IPS DF 4.7 (cell line): Measurements from ENCODE around the gene RADX.
"Not testable (repeated sequence)": the region's sequence is repeated elsewhere in the genome, so short reads cannot be mapped to it uniquely, and the experiment has no call there.

Experiments
- DNase-seq: peaks from one replicate; pipeline ENCODE4 v3.0.0-alpha.2; 2013; ENCODE audit warnings: low spot score; ENCODE audit errors: extremely low read depth

The RADX gene, protein sequence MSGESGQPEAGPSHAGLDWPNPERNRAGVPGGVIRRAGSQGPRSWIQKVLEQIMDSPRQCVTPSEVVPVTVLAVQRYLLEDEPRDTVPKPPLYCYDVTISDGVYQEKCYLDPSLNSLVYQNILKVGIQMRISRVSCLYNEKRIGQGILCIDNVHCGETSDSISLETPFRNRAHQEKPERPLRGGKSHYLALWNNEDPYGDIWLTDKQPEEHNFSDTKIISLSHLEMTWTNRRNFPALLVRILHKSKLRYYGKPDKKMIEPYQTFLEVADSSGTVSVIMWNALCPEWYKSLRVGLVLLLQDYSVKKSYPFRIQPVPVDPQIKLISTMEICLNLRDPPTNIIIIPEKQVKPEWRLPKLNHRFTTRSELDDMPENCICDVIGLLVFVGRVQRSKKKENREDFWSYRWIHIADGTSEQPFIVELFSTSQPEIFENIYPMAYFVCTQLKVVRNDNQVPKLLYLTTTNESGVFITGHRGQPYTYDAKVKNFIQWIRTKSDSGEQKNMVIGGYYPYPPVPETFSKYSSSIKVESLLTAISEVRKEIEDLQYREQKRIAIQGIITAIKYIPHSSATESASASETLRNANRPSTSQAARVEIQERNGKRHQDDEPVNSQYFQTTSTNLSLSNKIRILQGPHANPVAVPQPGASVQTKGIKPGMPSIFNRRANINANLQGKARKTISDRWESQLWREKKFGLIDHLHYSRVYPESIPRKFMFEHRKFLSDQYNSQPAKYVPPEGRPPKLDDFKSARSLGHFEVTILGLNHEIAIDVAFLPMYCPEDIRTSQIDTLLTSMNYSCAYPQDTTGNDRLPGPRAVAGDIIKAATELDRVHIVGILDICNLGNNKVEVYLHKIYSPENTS

DNA sequence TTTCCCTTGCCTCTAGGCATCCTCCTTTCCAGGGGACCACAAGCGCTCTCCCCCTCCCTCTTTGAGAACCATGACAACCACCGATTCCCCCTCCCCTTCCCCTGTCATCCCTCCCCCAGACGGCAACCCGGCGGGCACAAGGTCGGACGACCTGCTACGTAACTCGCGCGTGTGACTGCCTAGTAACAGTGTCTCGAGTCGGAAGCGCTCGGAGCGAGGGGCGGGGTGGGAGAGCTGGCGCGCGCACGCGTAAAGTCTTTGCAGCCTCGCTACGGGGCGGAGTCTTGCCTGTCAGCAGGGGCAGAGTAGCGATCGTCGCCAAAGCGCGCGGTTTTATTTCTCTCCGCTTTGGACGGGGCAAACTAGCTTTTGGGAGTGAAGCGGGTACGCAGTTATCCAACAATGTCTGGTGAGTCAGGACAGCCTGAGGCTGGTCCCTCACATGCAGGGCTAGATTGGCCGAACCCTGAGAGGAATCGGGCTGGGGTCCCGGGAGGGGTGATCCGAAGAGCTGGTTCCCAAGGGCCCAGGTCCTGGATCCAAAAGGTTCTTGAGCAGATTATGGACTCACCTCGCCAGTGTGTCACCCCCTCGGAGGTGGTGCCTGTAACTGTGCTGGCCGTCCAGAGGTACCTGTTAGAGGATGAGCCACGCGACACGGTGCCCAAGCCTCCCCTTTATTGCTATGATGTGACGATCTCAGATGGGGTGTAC is at the start of gene RADX:
TSS of gene RADX (plus strand) at position 300 of the 714 bp plus-strand sequence. CDS start at position 403, 103 bp downstream.
- DNase-seq = no peak

DNA sequence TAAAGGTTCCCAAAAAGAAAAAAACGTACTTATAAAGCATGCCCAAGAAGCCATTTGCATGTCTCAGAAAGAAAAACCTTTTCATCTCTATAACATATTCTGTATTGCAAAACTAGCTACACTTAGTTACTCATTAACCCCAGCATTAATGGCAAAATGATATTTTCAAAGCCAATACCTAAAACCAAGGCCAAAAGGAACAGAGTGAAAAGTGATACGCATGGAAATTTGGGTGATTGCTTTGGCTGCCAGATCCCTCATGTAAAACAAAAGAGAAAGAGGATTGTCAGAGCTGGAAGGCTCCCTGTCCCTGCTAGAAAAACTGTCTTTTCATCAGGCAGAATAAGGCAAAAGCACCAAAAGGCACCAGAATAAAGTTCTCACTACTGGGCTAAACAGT is 46.8 kb upstream of the RADX start:
- DNase-seq = no peak

DNA sequence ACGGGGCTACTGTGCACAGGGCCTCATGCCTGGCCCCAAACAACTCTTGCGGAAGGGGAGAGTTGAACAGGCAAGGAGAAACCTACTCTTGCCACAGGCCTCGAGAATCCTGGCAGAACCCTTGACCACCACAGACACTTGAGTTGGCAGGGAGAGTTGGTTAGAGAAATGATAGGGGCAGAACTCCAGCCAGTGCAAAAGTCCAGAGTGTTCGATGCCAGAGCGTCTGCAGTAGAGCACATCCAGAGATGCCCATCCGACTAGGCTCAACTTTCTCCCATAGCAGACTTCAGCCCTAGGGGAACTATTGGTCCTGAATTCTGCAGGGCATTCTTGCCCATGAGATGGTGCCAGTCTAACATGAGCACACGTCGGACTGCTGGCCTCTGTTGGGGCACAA is 45.4 kb upstream of the RADX start:
- DNase-seq = no peak

DNA sequence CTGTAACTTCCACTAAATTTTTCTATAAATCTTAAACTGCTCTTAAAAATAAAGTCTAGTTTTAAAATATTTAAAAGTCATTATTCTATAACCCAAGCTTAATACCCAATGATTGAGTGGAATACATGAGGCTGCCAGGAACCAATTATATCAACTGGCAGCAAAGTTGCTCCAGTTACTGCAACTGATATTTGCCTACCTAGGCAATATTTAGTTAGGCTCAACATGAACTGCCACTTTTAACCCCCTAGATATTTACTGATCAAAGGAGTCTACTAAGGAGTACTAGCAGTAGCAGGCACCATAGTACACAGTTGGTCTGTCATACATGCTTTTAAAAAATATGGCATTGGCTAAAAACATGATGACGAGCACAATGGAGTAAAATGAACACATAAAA is 29.9 kb upstream of the RADX start:
- no peak for DNase-seq

DNA sequence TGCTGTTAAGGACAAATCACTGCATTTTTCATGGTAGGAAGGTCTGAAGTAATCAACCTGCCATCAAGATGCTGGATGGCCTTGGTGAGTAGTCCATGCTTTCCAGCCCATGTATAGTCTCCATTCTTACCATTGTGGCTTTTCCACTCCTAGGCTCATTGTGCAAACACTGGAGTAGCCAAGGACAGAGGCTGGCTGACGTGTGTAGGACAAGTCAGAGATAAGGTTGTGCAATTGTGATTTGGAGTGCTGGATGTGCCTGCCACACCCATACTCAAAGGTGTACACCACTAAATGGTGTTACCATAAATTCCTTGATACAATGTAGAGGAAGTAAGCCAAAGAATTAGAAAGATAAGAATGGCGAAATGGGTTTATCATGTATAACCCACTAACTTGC is 26.3 kb upstream of the RADX start:
- DNase-seq = no peak

DNA sequence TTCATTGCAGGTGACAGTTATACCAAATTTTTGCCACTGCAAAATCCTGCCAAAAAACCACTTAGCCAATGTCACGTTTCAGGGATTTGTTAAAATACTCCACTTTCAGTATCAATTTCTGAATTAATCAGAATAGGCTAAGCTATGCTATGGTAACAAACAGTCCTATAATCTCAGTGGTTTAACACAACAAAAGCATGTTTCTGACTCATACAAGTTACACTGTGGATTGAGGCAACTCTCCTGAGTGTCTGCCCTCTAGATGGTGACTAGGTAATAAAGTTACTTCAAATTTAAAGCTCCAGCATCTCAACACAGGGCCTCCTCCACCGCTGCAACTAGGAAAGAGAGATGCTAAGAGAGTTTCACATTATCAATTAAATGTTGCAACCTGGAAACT is 23.0 kb upstream of the RADX start:
- no peak for DNase-seq

DNA sequence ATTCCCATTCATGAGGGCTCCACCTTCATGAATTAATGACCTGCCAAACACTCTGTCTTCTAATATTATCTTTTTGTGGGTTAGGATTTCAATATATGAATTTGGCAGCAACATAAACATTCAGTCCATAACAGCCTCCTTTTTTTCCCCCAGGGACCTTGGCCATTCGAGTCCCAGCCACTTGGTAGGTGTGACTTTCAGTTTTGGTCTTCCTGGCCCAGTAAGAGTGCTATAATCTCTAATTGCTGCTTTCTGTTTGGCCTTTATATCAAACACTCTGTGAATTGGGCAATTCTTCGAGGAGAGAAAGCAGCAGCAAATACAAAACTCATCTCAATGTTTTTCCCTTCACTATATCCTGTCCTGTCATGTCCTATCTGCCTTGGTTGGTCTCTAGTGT is 12.4 kb upstream of the RADX start:
- DNase-seq = no peak

DNA sequence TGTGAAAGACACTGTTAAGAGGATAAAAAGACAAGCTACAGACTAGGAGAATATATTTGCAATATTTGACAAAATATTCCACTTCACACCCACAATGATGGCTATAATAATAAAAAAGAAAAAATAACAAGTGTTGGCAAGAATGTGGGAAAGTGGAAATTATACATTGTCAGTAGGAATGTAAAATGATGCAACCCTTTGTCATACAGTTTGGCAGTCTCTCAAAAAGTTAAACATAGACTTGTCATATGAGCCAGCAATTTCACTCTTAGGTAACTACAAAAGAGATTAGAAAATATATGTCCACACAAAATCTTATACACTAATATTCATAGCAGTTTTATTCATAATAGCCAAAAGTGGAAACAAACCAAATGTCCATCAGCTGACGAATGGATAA is 5.2 kb upstream of the RADX start:
- no peak for DNase-seq

DNA sequence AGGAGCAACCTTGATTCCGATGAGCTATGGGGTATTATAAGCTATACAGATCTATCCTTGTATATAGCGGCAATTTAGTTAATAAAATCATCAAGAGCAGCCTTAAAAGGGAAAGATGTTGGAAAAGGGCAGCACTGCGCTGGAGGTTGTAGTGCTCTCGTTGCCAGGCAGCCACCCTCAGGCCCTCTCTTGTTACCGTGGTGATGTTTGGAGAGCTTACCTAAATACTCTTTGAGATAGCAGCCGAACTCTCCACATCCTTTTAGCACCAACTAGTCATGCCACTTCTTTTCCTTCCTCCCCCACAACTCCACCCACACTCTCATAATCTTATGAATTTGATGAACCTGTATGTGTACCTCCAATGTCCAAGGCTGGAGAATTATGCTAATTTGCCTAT is 3.8 kb upstream of the RADX start:
- DNase-seq = no peak

DNA sequence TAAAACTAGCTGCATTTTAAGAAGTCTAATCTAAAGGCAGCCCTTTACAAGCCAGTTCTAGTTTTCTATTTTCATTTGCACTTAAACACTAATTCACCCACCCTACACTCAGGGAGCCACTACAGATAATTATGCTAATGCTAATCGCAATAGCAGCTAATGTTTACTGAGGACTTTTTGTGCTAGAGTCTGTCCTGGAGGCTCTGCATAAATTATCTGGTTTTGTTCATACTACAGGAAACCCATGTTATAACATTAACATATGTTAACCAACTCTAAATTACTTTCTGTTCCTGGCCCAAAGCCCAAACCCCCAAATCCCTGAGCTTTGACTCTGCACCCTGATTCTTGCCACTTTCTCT is 480 bp upstream of the RADX start:
- DNase-seq = no peak

DNA sequence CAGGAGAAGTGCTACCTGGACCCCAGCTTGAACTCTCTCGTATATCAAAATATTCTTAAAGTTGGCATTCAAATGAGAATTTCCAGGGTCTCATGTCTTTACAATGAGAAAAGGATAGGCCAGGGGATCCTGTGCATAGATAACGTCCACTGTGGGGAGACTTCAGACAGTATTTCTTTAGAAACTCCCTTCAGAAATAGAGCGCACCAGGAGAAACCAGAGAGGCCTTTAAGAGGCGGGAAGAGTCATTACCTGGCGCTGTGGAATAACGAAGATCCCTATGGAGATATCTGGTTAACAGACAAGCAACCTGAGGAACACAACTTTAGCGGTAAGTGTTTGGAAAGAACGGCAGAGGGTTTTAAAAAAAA is 600 bp downstream of the RADX start:
- DNase-seq = no peak

DNA sequence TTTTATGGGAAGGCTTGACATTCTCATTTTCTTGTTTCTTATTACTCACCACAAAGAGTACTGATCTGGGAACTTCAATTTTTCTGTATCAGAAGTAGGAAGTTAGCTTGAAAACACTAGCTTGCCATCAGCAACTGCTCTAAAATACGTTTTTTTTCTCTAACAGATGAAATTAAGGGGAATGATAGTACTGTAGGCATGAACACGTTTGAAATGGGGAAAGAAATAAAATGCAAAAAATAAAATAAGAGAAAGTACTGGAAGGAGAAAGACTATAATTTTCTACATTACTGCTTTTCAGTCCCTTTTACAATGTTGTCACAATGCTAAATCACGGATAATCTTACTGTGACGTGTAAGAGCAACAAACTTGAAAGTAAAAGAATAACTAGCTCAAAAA is 1.5 kb downstream of the RADX start:
- DNase-seq = no peak

DNA sequence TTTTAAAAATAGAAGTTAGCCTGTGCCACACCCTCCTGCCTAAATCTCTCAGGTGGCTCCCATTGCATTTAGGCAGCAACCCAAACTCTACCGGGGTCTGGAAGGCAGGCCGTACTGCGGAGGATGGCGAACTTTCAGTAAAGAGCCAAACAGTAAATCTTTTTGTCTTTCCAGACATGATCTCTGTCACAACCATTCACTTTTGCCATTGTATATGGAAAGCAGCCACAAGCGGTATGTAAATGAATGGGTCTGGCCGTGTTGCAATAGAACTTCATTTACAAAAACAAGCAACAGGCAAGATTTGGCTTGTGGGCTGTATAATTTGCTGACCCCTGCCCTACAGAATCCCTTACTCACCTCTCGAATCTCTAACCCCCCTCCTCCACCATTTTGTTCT is 3.3 kb downstream of the RADX start:
- no peak for DNase-seq

DNA sequence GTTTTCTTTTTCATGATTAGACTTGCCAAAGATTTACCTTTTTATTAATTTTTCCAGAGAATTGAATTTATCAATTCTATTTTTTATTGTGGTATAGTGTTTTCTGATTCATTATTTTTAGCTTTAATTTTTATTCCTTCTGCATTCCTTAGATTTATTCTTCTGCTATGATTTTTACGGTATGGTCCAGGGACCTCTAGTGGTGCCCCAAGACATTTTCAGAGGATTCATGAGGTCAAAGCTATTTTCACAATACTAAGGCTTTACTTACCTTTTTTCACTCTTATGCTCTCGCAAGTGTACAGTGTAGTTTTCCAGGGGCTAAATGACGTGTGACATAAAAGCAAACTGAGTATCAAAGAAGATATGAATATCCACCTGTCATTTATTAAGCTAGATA is 8.0 kb downstream of the RADX start:
- DNase-seq = no peak

DNA sequence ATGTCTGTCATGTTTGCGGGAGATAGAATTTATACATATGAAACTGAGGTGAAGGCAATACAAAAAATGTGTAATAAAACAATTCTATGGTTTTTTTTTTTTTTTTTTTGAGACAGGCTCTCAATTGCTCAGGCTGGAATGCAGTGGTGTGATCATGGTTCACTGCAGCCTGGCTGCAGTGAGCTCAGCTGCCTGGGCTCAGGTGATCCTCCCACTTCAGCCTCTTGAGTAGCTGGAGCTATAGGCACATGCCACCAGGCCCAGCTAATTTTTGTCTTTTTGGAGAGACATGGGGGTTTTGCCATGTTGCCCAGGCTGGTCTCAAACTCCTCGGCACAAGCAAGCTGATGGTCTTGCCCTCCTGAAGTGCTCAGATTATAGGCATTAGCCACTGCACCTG is 10.1 kb downstream of the RADX start:
- DNase-seq = no peak

DNA sequence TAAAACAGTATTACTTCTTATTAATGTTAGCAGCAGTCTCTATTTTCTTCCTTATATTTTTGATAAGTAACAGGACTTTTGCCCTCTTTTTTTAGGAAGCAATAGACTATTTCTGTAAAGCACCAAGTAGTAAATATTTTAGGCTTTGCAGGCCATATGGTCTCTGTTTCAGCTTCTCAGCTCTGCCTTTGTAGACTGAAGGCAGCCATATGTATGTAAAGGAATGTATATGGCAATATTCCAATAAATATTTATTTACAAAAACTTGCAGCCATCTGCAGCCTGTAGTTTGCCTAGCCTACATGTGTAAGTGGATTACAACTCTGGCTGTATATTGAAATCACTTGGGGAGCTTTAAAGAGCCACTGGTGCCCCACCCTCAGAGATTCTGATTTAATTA is 15.0 kb downstream of the RADX start:
- DNase-seq = no peak

DNA sequence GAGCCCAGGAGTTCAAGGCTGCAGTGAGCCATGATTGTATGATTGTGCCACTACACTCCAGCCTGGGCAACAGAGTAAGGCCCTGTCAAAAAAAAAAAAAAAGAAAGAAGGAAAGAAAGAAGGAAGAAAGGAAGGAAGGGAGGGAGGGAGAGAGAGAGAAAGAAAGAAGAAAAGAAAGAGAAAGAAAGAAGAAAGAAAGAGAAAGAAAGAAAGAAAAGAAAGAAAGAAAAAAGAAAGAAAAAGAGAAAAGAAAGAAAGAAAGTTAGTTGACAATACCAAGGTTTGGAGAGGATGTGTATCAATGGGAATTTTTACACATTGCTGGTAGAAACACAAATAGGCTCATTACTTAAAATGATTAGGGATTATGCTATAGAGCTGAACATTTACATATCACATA is 19.8 kb downstream of the RADX start:
- DNase-seq = no peak

DNA sequence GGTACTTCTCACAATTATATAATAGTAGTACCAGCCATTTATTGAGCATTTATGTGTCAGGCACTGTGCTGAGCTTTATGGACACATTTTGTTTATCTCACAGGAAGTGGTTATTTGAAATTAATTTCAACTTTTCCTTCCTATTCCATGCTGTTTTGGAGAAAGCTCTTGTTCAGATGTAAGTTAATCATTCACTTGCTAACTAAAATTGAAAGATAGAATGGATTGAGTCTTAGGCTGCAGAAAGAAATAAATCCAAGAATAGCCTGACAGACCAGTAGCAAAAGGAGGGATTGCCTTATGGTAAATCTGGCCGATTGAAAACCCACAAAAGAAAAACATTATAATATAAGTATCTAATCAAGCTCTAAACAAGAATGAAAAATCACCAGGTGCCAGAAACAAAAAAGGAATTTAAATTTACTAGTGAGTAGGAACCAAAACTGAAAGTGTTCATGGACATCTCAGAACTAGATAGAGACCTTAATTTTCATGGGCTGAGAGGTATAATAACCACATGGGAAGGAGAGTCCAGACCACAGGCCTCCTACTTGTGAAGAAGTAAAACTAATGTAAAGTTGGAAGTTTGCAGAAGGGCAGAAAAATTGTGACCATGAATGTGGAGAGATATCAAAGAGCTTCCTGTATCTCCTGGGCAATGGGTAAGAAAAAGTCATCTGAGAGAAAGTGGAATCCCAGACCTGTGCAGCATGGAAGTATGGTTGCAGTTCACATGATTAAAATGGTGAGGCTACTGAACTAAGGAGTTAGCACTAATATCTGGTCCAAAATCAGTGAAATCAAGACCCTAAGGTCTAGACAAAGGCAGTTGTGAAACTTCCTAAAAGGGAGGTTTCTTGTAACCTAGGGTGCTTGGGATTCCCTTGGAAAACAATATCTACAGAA is 38.0 kb downstream of the RADX start:
- DNase-seq = no peak

DNA sequence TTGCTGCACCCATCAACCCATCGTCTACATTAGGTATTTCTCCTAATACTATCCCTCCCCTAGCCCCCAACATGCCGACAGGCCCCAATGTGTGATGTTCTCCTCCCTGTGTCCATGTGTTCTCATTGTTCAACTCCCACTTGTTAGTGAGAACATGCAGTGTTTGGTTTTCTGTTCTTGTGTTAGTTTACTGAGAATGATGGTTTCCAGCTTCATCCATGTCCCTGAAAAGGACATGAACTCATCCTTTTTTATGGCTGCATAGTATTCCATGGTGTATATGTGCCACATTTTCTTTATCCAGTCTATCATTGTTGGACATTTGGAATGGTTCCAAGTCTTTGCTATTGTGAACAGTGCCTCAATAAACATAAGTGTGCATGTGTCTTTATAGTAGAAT is 41.8 kb downstream of the RADX start:
- DNase-seq = not testable (repeated sequence)

DNA sequence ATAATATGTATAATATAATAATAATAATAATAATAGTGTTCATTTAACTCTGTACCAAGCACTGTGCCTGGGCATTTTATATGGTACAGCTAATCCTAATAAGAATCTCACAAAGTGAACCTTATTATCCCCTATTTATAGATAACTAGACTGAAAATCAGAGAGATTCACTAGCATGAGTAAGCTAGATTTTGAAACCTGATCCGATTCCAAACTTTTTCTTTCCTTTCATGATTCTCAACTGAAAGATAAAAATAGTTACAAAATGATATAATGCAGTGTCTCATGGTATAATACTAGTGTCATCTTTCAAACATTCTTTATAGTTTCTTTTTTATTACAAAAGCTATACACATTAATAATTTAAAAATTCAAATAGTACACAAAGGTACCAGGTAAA is 58.9 kb downstream of the RADX start:
- no peak for DNase-seq

DNA sequence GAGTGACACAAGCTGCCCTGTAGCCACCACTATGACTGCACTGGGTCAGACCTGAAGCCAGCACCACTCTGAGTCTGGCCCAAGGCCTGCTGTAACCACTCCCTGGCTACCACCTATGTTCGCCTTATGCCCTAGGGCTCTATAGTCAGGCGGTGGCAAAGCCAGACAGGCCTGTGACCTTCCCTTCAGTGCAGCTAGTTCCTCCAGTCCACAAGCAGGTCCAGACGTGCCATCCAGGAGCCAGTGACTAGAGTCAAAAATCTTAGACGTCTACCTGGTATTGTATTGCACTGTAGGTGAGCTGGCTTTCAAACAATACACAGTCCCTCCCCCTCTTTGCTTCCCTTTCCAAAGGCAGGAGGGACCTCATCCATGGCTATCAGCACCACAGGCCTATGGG is 60.7 kb downstream of the RADX start:
- no peak for DNase-seq
